ENCODE results near the gene COX6A1.
"Not testable (repeated sequence)": the region's sequence is repeated elsewhere in the genome, so short reads cannot be mapped to it uniquely, and the experiment has no call there.

Gene COX6A1

DNA sequence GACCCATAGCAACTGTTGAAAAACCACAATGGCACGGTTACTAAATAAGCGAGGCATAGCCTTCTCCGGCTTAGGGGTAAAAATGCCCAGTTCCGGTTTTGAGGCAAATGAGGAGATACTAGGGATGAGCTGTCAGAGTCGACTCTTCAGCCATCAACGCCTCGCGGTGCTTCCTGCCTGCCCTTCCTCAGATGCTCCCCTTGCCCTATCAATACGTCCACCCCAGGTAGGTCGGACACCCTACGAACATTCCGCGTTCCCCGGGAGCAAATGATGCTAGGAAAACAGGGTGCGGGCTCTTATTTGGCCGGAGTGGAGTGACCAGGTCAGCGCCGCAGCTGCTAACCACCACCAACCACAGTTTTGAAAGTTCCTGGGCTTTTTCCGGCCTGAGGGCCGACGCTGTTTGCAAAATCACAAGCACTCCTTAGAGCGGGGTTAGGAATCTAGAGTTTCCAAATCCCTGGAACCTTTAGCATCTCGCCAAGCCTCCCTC is 30.5 kb downstream of the COX6A1 start:
- DNase-seq: no peak

DNA sequence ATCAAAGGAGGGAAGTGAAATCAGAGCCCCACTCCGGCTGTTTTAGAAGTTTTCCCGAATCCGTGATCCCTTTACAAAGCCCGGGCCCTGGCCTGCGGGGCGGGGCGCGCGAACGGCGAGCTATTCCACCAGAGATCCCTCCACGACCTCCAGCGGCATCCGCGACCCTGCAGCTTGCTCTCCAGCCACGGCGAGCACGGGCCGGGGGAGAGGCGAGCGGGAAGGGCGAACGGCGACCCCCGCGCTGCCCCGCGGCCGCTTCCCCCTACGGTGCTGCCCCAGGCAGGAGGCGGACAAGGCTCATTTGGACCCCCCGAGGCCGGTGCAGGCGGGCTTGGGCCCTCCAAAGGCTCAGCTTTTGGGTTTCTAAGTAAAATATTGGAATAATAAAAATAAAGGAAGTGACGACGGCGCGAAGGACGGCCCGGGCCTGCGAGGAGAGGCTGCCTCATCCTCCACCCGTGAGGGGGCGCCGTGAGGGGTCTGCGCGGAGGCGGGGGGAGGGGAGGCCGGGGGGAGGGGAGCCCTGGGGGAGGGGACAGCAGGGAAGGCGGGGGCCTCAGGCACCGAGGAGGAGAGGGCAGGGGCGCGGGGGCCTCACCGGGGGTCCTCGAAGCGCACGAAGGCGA is 31.0 kb downstream of the COX6A1 start:
- DNase-seq: peak in 1 of 2 experiments; percentile 47

DNA sequence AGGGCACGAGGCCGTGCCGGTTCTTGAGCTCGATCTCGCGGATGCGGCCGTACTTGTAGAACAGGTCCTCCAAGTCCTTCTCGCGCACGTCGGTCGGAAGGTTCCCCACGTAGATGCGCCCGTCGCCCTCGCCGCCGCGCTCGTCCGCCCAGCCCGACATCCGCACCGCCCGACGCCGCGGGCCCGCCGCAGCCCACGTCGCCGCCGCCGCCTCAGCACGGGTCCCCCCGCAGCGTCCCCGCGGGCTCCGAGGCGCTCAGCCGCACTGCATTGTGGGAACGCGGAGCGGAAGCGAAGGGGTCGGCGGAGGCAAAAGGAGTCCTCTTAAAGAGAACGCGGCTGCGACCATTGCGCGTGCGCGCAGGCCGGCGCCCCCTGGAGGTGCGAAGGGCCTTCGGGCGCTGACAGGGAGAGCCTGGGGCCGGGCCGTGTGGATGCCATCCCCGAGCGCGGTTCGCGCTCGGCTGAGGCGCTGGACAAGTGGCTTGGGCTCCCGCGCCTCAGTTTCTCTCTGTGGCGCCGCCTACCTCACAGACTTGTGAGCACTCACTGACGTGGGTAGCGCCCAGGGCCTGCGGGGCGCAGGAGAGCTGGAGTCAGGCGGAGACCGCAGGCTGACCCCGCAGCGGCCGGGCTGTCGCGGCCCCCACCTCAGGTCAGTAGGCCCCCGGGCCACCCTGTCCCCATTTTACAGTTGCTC is 31.7 kb downstream of the COX6A1 start, which contains the start of gene SRSF9:
Gene SRSF9, minus strand, starts transcription at position 299 of the 700 bp plus-strand sequence. Its CDS starts 139 bp downstream, at position 160.
- peak; percentile 94 to 96 for DNase-seq

DNA sequence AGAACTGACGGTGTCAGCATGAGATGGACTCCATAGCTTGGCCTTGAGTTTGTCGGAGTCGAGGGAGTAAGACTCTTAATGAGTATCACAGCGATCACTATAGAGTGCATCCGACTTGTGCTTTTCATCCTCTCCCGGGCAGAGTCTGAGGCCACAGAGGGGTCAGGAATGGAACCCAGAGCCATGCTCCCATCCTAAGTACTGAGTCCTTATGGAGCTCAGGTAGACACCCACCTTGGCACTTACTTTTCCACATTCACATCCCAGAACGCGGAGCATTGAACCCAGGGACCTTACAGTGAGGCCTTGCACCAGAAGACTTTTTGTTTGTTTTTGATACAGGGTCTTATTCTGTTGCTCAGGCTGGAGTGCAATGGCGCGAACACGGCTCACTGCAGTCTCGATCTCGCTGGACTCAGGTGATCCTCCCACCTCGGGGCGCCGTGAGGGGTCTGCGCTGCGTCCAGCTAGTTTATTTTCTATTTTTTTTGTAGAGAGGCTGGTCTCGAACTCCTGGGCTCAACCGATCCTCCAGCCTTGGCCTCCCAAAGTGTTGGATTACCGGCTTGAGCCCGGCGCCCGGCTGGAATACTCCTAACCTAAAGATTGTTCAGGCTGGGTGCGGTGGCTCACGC is 32.4 kb downstream of the COX6A1 start:
- no peak for DNase-seq

DNA sequence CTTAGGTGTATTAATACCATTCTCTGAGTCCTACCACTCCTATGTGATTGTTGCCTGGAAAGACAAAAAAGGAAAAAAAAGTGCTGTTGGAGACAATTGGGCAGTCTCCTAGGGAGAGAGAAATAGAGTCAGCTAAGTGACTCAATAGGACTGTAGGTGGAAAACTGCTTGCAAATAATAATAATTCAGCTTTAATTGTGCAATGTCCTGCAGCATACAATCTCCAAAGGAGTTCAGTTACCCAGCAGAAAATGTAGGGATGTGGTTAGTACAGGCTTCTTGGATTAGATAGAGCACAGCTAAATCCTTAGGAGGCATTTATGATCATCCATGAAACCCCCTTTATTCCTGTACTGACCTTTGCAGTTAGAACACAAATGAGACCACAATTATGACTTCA is 34.6 kb downstream of the COX6A1 start:
- DNase-seq: no peak

DNA sequence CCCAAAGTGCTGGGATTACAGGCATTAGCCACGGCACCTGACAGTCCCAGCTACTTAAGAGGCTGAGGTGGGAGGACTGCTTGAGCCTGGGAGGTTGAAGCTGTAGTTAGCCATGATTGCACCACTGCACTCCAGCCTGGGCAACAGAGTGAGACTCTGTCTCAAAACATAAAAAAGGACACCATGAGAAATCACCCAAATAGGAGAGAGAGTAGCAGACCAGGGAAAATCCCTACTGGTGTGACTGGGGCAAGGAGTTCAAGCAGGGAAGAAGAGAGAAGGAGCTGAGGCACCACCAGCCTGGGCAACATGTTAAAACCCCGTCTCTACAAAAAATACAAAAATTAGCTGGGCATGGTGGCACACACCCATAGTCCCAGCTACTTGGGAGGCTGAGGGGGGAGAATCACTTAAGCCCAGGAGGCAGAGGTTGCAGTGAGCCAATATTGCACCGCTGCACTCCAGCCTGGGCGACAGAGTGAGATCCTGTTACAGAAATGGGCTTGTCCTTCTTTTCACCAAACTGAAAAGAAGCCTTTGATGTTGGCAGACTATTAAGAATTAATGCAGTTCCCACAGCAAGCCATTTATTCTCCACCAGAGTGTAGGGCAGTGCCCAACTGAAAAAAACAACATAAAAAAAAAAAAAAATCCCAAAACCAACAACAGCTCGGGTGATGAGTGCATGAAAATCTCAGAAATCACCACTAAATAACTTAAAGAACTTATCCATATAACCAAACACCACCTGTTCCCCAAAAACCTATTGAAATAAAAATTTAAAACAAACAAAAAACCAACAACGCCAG is 36.1 kb downstream of the COX6A1 start:
- no peak for DNase-seq

DNA sequence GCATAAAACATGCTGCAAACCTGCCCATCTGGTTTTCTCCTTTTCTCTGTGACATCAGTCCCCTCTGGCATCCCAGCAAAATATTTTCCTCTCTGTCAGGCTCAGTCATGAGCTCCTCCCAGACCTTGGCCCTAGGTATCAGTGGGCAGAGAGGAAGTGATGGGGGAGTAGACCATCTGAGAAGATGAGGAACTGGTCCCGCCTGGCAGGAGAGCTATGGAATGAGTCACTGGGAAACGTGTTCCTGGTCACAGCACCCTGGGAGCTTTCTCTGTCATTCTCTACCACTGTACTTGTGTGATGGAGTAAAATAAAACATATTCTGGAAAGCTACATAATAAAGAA is 36.7 kb downstream of the COX6A1 start:
- no peak for DNase-seq

DNA sequence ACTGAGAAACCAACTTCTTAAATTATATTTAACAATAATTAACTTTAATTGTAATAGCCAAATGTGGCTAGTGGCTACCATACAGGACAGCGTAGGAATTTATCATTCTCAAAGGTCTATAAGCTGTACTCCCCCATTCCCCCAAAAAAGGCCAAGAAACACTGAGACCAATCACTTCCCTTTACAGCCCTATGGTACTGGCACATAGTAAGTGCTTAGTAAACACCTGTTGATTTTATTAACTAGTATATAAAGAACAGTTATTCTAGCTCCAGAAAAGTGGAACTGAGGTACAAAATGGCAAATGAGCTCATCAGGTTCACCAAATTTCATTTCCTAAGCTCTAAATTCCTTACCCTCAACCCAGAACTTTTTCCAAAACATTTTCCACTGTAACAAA is 37.7 kb downstream of the COX6A1 start:
- DNase-seq: no peak

DNA sequence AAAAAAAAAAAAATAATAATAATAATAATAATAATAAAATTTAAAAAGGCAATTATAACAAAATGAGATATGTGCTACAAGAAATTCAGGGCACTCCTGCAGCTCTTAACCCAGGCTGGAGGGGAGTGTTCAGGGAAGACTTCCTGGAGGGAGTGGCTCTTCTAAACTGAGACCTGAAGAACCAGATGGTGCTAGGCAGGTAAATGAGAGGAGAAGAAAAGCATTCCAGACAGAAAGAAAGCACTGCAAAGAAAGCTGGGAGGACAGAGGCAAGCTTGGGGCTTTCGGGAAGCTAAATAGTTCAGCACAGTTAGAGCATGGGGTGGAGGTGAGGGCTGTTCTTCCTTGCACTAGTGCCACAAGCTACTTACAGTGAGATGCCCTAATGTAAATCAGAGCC is 41.5 kb downstream of the COX6A1 start:
- DNase-seq: no peak

DNA sequence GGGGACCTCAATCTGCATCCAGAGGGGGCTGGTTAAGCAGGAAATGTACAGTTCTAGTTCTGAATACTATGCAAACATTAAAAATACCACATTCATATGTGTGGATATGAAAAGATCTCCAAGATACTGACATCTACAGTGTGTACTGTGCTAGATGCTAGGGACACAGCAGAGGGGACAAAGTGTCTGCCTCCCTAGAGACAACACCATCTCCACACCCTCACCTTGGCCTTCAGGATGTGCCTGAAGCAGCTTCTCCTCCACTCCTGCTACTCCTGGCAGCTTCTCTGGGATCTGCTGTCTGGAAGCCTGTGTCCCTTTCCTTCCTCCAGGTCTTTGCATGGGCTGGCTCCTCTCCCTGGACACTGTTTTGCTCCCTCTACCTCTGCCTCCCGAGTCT is 42.3 kb downstream of the COX6A1 start:
- no peak for DNase-seq

DNA sequence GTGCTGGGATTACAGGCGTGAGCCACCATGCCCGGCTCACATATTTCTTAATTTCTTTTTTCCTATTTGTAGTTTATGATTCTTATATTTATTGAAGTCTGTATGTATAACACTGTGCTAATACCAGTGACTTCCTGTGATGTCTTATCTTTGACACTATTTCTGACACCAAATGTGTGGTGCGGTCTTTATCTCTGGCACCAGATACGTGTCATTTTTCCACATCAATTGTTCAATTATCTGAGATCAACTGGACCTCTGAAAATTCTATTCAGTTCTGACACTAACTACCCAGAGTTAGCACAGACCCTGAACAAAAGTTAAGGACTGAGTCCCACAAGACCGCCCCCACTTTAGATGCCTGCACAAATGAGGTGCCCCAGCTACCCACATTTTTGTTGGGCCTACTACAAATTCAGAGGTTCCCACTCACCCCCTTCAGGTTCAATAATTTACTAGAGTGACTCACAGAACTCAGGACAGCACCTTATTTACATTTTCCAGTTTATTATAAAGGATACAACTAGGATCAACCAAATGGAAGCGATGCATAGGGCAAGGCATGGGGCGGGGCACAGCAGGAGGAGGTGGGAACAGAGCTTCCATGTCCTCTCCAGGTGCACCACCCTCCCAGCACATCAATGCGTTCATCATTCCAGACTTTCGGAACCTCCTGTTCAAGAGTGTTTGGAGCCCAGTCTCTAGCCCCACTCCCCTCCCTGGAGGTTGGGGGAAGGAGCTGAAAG is 43.3 kb downstream of the COX6A1 start:
- no peak for DNase-seq

DNA sequence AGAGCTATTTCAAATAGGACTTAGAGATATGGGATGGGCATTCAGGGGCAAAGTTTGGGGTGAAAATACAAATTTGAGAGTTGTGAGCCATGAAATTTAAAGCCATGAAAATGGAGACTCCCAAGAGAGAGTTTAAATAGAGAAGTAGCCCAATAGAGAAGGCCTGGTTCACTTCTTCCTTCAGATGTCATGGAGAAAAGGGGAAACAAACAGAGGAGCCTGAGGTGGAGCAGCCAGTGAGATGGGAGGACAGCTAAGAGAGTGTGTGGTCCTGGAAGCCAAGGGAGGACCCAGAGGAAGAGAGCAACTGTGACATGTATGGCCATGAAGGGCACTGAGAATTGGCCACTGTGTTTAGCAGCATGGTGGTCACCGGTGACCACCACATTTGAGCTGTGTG is 45.7 kb downstream of the COX6A1 start:
- no peak for DNase-seq

DNA sequence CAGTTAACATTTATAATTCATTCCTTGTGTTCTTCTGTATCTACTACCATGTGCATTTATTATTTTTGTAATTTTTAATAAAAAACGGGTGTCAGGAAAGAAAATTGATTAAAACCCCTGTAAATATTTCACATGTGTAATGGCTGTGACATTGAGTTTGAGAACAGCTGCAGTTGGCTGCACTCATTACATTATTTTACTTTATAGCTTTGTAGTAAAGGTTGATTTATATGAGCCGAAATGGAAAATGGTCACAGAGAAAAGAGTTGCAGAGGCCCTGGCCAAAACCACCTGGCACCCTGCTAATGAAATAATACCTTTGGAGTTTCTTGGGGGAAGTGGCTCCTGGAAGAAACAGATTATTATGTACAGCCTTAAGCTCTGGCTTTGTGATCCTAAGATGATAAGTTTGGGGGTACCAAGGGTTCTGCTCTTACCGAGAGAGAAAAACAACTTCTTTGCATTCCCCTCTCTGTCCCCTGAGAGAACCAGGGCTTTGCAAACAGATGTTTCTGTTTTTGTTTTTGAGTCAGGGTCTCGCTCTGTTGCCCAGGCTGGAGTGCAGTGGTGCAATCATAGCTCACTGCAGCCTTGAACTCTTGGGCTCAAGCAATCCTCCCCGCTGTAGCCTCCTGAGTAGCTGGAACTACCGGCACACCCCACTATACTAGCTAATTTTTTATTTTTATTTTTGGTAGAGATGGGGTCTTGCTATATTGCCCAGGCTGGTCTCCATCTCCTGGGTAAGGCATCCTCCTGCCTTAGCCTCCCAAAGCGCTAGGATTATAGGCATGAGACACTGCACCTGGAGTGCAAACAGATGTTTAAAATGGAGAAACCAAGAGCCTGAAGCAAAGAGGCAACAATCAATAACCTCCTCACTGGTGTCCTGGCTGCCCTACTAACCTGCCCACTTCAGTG is 48.3 kb downstream of the COX6A1 start:
- no peak for DNase-seq

DNA sequence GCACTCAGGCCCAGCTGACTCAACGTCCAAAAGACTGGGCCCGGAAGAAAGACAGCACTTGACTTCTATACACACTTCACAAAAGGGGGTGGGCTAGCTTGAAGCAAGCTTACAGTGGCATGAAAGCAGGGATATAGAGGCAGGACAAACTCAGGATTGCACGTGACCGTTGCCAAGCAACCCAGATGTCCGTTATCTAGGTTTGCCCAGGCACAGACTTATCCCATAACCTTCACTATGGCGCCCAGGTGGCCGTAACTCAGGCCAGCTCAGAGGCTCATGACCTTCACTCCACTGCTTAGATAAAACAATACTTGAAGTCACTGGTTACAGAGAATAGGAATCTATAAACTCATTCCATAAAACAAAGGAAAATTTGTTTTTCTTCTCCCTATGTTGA is 49.6 kb downstream of the COX6A1 start:
- DNase-seq: not testable (repeated sequence)

DNA sequence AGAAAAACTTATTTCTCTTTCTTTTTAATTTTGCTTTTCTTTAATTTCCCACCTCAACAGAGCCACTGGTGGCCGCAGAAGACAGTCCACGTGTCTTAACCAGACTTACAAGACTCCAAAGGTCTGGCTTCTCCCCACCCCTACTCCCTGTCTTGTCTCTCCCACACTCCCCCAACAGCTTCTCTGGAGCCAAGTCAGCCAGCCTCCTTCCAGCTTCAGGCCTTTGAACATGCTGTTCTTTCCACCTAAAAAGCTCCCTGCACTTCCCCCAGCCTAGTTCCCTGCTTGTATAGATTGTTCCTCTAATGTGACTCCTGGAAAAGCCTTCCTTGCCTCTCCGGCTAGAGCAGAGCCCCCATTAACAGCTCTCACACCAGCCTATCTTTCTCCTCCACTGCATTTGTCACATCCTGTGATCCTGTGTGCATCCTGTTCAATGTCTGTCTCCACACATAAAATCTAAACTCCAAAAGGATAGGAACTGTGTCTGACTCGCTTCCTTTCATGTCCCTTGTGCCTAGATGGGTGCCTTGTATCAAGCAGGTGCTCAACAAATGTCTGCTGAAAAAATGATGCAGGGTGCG is 50.2 kb downstream of the COX6A1 start:
- no peak for DNase-seq

DNA sequence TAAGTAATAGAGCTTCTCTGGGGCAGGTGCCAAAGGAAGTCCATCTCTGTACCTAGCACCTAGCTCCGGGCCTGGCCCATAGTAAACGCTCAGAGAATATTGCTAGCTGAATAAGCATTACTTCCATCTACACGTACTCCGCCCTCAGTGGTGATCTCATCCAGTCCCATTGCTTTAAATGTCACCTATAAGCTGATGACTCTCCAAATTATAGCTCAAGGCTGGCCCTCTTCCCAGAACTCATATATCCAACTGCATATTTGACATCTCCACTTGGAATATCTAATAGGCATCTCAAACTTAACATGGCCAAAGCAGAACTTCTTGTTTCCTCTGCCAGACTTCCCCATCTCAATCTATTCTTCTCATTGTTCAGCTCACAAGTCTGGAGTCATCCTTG is 51.1 kb downstream of the COX6A1 start:
- no peak for DNase-seq

DNA sequence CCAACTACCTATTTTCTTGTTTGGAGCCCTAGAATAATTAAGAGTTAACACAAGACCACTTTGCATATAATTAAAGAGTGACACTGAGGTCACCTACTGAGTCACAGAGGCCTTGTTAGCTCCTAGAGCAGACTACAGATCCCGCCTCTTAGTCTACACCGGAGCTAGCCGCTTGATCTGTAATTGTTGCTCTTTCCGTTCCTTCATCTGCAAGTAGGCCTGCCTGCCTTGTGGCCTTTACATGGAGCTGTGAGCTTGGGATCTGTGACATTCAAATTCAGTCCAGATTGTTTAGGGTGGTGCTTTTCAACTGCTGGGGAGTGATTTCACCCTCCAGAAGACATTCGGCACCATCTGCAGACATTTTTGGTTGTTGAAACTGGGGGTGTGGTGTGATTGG is 52.4 kb downstream of the COX6A1 start:
- no peak for DNase-seq

Data from activated CD4-positive, alpha-beta T cell treated with anti-CD3 and anti-CD28 coated beads, Interleukin-2, amount 50 U/mL, for 4 hours (primary cell).